HepG2 (cell line): ENCODE measurements around the gene SLC39A10. TPM values are rescaled to one million over a fixed set of nuclear protein-coding genes. Genes with fewer than 3 reads are reported as not detected.
A peak's percentile ranks its signal among the peaks of the same experiment; 100 is the strongest.

Experiments
- CREB1 ChIP-seq, 2 experiments: fragments of 450-650 bp in 1 of 2; IDR thresholded peaks; 2 replicates each; pipeline ENCODE4 v1.6.1; 2016 to 2017; ENCODE audit warnings: control low read depth in 1 of 2, mild to moderate bottlenecking in 1 of 2, missing compliant biosample characterization in 1 of 2, missing genetic modification characterization in 1 of 2
- ELF4 ChIP-seq: sonication (generic); formaldehyde crosslinking; IDR thresholded peaks from 2 replicates; pipeline ENCODE4 v1.5.0; 2020; ENCODE audit warnings: missing genetic modification reagents, mild to moderate bottlenecking, moderate library complexity, borderline replicate concordance
- HHEX ChIP-seq: IDR thresholded peaks from 2 replicates; pipeline ENCODE4 v1.6.1; 2016; ENCODE audit warnings: control low read depth
- U2AF1 ChIP-seq: fragments of 200-400 bp; formaldehyde crosslinking; optimal IDR thresholded peaks from 2 replicates; pipeline ENCODE3; 2017; ENCODE audit warnings: mild to moderate bottlenecking, low read depth, low read length
- ZBTB38 ChIP-seq: sonication (generic); formaldehyde crosslinking; IDR thresholded peaks from 2 replicates; pipeline ENCODE4 v1.5.1; 2020; ENCODE audit warnings: mild to moderate bottlenecking, missing genetic modification reagents
- ZFY ChIP-seq: sonication (generic); formaldehyde crosslinking; IDR thresholded peaks from 2 replicates; pipeline ENCODE4 v1.4.0; 2020; ENCODE audit warnings: missing genetic modification reagents
- ZNF24 ChIP-seq: fragments of 450-650 bp; IDR thresholded peaks from 2 replicates; pipeline ENCODE4 v1.6.1; 2017; ENCODE audit warnings: antibody characterized with exemption, mild to moderate bottlenecking
- ZNF674 ChIP-seq: sonication (generic); formaldehyde crosslinking; IDR thresholded peaks from 2 replicates; pipeline ENCODE4 v1.5.0; 2020; ENCODE audit warnings: low read depth, mild to moderate bottlenecking, missing genetic modification reagents
- ZNF75D ChIP-seq: sonication (generic); formaldehyde crosslinking; IDR thresholded peaks from 2 replicates; pipeline ENCODE4 v1.8.1; 2023; ENCODE audit warnings: missing genetic modification reagents, mild to moderate bottlenecking, borderline replicate concordance
- polyA plus RNA-seq, 8 experiments: library from polyadenylated mRNA; depleted of rRNA in 3 of 8; stranded (reverse) in 7 of 8; unstranded in 1 of 8; fragments of >200 nt; fragmentation: Illumina TruSeq in 4 of 8; extraction: Trizol in 4 of 8; gene quantifications; 2 replicates each; pipeline versions ENCODE4 v1.2.1 to v1.2.3, GENCODE V29; 2011 to 2016; ENCODE audit warnings: low read depth in 4 of 8, missing spikeins in 1 of 8, mixed read lengths in 1 of 8; ENCODE audit not compliant: insufficient read depth in 1 of 8
- total RNA-seq, 5 experiments: library from RNA; depleted of rRNA; stranded (reverse); fragments of >200 nt; fragmentation: Illumina TruSeq; extraction: Trizol; gene quantifications; 2 replicates each; pipeline ENCODE4 v1.2.3, GENCODE V29; 2016; ENCODE audit warnings: low read depth in 1 of 5
- TF ChIP-seq, protein P1 (sequence below): sonication (generic); formaldehyde crosslinking; IDR thresholded peaks from 2 replicates; pipeline ENCODE4 v1.8.1; 2022; ENCODE audit warnings: mild to moderate bottlenecking, missing genetic modification reagents
- TF ChIP-seq, protein P2 (sequence below): sonication (generic); formaldehyde crosslinking; IDR thresholded peaks from 2 replicates; pipeline ENCODE4 v1.5.1; 2020; ENCODE audit warnings: missing genetic modification reagents, mild to moderate bottlenecking, borderline replicate concordance
- TF ChIP-seq, protein P3 (sequence below): sonication (generic); formaldehyde crosslinking; conservative IDR thresholded peaks from 2 replicates; pipeline ENCODE4 v1.5.0; 2020; ENCODE audit warnings: missing genetic modification reagents
- TF ChIP-seq, protein P4 (sequence below): sonication (generic); formaldehyde crosslinking; IDR thresholded peaks from 2 replicates; pipeline ENCODE4 v1.4.0; 2020; ENCODE audit warnings: missing genetic modification reagents, mild to moderate bottlenecking, borderline replicate concordance
- TF ChIP-seq, protein P5 (sequence below): sonication (generic); formaldehyde crosslinking; IDR thresholded peaks from 2 replicates; pipeline ENCODE4 v1.4.0; 2020; ENCODE audit warnings: mild to moderate bottlenecking, low read depth, missing genetic modification reagents

Gene SLC39A10
- total and polyA plus RNA-seq, 2 of the 13 experiments (the other 11 are each of a cell fraction or from before 2014, with no cell fraction given) = 13.2 to 21.0 TPM

DNA sequence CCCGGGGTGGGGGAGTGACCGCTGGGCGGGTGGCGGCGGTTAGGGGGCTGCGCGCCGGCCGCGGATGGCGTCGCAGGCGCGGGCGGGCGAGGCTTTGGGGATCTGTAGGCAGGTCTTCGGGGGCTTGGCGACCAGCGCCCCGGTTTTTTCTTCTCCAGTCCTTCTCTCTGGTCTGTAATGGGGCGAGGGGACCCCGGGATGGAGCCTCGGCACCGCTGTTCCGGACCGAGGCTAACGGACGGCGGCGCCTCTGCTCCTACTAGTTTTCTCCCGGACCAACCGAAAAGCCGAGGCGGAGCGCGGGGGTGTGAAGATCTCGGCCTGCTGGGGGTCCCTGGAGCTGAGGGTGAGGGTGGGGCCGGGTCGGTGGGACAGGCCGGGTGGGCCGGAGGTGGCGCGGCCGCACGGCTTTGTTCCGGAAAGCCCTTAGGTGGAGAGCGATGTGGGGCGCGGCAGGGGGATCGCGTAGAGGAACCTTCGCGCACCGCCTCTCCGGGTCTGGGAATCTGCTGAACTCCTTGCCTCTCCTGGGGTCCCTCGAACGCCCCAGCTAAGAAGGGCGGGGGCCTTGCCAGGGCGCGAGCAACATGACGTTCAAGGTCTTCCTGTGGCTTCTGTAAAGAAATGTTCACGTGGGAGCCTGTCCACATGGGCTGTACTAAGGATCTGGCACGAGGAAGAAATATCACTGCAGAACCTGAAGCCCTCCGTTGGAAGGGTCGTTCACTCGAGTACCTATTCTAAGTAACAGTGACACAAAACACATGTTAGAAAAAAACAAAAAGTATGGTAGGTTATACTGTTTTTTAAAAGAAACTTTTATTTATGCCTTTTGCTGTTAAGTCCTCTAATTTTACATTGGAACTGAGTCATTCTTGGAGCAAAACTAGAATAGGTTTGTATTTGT, 861 bp downstream of the SLC39A10 start (continued):
- peak; percentile 46 for TF ChIP-seq ZFY
- TF ChIP-seq, protein P1, sequence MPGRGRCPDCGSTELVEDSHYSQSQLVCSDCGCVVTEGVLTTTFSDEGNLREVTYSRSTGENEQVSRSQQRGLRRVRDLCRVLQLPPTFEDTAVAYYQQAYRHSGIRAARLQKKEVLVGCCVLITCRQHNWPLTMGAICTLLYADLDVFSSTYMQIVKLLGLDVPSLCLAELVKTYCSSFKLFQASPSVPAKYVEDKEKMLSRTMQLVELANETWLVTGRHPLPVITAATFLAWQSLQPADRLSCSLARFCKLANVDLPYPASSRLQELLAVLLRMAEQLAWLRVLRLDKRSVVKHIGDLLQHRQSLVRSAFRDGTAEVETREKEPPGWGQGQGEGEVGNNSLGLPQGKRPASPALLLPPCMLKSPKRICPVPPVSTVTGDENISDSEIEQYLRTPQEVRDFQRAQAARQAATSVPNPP = 0 out of 2 replicates have a peak, but pooled peaks have one; percentile 1
- TF ChIP-seq U2AF1 = no peak
- no peak for TF ChIP-seq ZBTB38 (CRISPR knock-in tag)
- 0 out of 2 replicates have a peak, but pooled peaks have one; percentile 68 for TF ChIP-seq ELF4
- TF ChIP-seq, protein P2, sequence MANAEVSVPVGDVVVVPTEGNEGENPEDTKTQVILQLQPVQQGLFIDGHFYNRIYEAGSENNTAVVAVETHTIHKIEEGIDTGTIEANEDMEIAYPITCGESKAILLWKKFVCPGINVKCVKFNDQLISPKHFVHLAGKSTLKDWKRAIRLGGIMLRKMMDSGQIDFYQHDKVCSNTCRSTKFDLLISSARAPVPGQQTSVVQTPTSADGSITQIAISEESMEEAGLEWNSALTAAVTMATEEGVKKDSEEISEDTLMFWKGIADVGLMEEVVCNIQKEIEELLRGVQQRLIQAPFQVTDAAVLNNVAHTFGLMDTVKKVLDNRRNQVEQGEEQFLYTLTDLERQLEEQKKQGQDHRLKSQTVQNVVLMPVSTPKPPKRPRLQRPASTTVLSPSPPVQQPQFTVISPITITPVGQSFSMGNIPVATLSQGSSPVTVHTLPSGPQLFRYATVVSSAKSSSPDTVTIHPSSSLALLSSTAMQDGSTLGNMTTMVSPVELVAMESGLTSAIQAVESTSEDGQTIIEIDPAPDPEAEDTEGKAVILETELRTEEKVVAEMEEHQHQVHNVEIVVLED (CRISPR knock-in tag) = no peak
- TF ChIP-seq, protein P3, sequence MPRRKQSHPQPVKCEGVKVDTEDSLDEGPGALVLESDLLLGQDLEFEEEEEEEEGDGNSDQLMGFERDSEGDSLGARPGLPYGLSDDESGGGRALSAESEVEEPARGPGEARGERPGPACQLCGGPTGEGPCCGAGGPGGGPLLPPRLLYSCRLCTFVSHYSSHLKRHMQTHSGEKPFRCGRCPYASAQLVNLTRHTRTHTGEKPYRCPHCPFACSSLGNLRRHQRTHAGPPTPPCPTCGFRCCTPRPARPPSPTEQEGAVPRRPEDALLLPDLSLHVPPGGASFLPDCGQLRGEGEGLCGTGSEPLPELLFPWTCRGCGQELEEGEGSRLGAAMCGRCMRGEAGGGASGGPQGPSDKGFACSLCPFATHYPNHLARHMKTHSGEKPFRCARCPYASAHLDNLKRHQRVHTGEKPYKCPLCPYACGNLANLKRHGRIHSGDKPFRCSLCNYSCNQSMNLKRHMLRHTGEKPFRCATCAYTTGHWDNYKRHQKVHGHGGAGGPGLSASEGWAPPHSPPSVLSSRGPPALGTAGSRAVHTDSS = no peak
- 0 out of 2 replicates have a peak, but pooled peaks have one; percentile 35 for TF ChIP-seq HHEX (CRISPR knock-in tag)
- TF ChIP-seq, protein P4, sequence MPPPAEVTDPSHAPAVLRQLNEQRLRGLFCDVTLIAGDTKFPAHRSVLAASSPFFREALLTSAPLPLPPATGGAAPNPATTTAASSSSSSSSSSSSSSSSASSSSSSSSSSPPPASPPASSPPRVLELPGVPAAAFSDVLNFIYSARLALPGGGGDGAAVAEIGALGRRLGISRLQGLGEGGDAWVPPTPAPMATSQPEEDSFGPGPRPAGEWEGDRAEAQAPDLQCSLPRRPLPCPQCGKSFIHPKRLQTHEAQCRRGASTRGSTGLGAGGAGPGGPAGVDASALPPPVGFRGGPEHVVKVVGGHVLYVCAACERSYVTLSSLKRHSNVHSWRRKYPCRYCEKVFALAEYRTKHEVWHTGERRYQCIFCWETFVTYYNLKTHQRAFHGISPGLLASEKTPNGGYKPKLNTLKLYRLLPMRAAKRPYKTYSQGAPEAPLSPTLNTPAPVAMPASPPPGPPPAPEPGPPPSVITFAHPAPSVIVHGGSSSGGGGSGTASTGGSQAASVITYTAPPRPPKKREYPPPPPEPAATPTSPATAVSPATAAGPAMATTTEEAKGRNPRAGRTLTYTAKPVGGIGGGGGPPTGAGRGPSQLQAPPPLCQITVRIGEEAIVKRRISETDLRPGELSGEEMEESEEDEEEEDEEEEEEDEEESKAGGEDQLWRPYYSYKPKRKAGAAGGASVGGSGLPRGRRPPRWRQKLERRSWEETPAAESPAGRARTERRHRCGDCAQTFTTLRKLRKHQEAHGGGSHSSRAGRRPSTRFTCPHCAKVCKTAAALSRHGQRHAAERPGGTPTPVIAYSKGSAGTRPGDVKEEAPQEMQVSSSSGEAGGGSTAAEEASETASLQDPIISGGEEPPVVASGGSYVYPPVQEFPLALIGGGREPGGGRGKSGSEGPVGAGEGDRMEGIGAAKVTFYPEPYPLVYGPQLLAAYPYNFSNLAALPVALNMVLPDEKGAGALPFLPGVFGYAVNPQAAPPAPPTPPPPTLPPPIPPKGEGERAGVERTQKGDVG = no peak
- TF ChIP-seq ZNF674 (CRISPR knock-in tag) = peak; percentile 76; the same call in 1 of the 2 replicates
- no peak for TF ChIP-seq ZNF75D (CRISPR knock-in tag)
- TF ChIP-seq CREB1 (IDR thresholded peaks at IDR 0.05) = peak; percentile 5; the same call in 1 of the 2 replicates
- TF ChIP-seq CREB1 (CRISPR knock-in tag; IDR thresholded peaks at IDR 0.05) = no peak
- TF ChIP-seq, protein P5, sequence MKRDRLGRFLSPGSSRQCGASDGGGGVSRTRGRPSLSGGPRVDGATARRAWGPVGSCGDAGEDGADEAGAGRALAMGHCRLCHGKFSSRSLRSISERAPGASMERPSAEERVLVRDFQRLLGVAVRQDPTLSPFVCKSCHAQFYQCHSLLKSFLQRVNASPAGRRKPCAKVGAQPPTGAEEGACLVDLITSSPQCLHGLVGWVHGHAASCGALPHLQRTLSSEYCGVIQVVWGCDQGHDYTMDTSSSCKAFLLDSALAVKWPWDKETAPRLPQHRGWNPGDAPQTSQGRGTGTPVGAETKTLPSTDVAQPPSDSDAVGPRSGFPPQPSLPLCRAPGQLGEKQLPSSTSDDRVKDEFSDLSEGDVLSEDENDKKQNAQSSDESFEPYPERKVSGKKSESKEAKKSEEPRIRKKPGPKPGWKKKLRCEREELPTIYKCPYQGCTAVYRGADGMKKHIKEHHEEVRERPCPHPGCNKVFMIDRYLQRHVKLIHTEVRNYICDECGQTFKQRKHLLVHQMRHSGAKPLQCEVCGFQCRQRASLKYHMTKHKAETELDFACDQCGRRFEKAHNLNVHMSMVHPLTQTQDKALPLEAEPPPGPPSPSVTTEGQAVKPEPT (CRISPR knock-in tag) = no peak
- TF ChIP-seq ZNF24 = no peak
